HEK293T (cell line): ENCODE results near the gene FASTKD2.

Experiments
- FOXK2 ChIP-seq: fragments of 450-650 bp; IDR thresholded peaks from 2 replicates; pipeline ENCODE4 v1.6.1; 2016; ENCODE audit warnings: mild to moderate bottlenecking
- SP1 ChIP-seq: fragments of 450-650 bp; IDR thresholded peaks from 2 replicates; pipeline ENCODE4 v1.6.1; 2017

DNA sequence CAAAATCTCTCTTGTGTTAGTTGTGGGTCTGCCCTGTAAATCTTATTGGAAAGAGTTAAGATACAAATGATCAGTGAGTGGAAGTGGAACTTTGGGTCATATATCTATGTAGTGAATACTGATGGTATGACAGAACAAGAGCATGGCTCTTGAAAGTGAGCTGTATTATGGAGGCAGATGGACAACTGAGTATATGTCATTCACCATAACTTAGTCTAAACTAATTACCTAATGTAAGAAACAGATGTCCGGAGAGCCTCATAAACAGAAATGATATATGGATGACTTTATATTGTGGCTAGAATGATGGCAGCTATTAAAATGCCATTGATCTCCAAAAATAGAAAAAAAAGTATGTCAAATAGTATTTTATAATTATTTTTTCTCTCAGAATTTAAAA is 72.4 kb downstream of the FASTKD2 start:
- TF ChIP-seq SP1, result no peak
- no peak for TF ChIP-seq FOXK2
